Naive thymus-derived CD4-positive, alpha-beta T cell (primary cell): ENCODE data around the gene UBL7. TPM values are rescaled to one million over a fixed set of nuclear protein-coding genes. Genes with fewer than 3 reads are reported as not detected.

Source experiments
- ATAC-seq: fragments of 150-1000 bp; cut with Tn5 transposase; 2 replicates; pipeline ENCODE4 v1.10.0; 2021; ENCODE audit warnings: mild to moderate bottlenecking, moderate library complexity
- CTCF ChIA-PET: fragments of 350-600 bp; sonication (Branson Sonifier 250); formaldehyde crosslinking; loops from one replicate; lab custom pipeline; 2021; ENCODE audit warnings: antibody characterized with exemption; lab: Charles Lee
- POLR2A ChIA-PET: fragments of 350-600 bp; sonication (Branson Sonifier 250); formaldehyde crosslinking; loops from one replicate; lab custom pipeline; 2021; ENCODE audit warnings: antibody characterized with exemption, inconsistent platforms; lab: Charles Lee
- DNase-seq, 9 donors: peaks; one replicate each; pipeline versions ENCODE4 v3.0.0 to v3.0.0-alpha.2; 2020 to 2022; ENCODE audit warnings: mixed read lengths in 1 of 9
- H3K27ac ChIP-seq: one replicate; pipeline ENCODE4 v1.7.0; 2013; ENCODE audit warnings: mild to moderate bottlenecking, low read depth, low read length, moderate library complexity
- H3K27me3 ChIP-seq, 2 donors: one replicate each; pipeline ENCODE4 v1.7.0; 2013; ENCODE audit warnings: low read length in 2 of 2, mild to moderate bottlenecking in 2 of 2, moderate library complexity in 2 of 2; ENCODE audit not compliant: control insufficient read depth in 2 of 2, insufficient read depth in 2 of 2
- H3K36me3 ChIP-seq, 3 experiments: 1 replicate in 2 of 3; 2 replicates in 1 of 3; pipeline ENCODE4 v1.7.0; 2013; ENCODE audit warnings: low read length in 3 of 3, mild to moderate bottlenecking in 3 of 3, moderate library complexity in 1 of 3; ENCODE audit not compliant: insufficient read depth in 3 of 3, control insufficient read depth in 2 of 3
- H3K4me1 ChIP-seq, 2 donors: one replicate each; pipeline ENCODE4 v1.7.0; 2013; ENCODE audit warnings: low read length in 2 of 2, mild to moderate bottlenecking in 2 of 2, moderate library complexity in 1 of 2; ENCODE audit not compliant: control insufficient read depth in 2 of 2, insufficient read depth in 2 of 2
- H3K4me3 ChIP-seq: 2 replicates; pipeline ENCODE4 v1.7.0; 2013; ENCODE audit warnings: mild to moderate bottlenecking, low read length
- H3K9me3 ChIP-seq, 3 experiments: 1 replicate in 2 of 3; 2 replicates in 1 of 3; pipeline ENCODE4 v1.7.0; 2013; ENCODE audit warnings: low read length in 3 of 3; ENCODE audit not compliant: control insufficient read depth in 2 of 3
- H3K27ac Mint-ChIP-seq, 9 donors: one replicate each; pipeline ENCODE4 v1.8.0; 2020 to 2022; ENCODE audit warnings: mixed read lengths in 9 of 9, mild to moderate bottlenecking in 8 of 9, moderate library complexity in 5 of 9, inconsistent platforms in 2 of 9
- H3K27me3 Mint-ChIP-seq, 5 donors: one replicate each; pipeline ENCODE4 v1.8.0; 2021 to 2022; ENCODE audit warnings: mixed read lengths in 5 of 5, mild to moderate bottlenecking in 1 of 5
- H3K36me3 Mint-ChIP-seq, 5 donors: one replicate each; pipeline ENCODE4 v1.8.0; 2020 to 2022; ENCODE audit warnings: mixed read lengths in 5 of 5, mild to moderate bottlenecking in 3 of 5, inconsistent platforms in 1 of 5
- H3K4me1 Mint-ChIP-seq, 7 donors: one replicate each; pipeline ENCODE4 v1.8.0; 2020 to 2022; ENCODE audit warnings: mixed read lengths in 7 of 7, mild to moderate bottlenecking in 3 of 7, inconsistent platforms in 1 of 7
- H3K4me3 Mint-ChIP-seq, 10 donors: one replicate each; pipeline ENCODE4 v1.8.0; 2020 to 2022; ENCODE audit warnings: mild to moderate bottlenecking in 10 of 10, mixed read lengths in 10 of 10, moderate library complexity in 6 of 10, inconsistent platforms in 2 of 10
- H3K9me3 Mint-ChIP-seq, 11 donors: one replicate each; pipeline ENCODE4 v1.8.0; 2020 to 2022; ENCODE audit warnings: mixed read lengths in 11 of 11, mild to moderate bottlenecking in 4 of 11, inconsistent platforms in 1 of 11, moderate library complexity in 1 of 11
- intact Hi-C, 2 donors: fragments of 100-400 bp; cut with micrococcal nuclease; formaldehyde crosslinking; loops; one replicate each; pipeline ENCODE4 v1.15.1; 2023
- polyA plus RNA-seq, 2 donors: library from polyadenylated mRNA; unstranded; fragments of 300-500 nt; fragmentation: Illumina TruSeq; gene quantifications; one replicate each; pipeline ENCODE4 v1.2.3, GENCODE V29; 2021
- total RNA-seq, 6 experiments: library from RNA in 5 of 6; stranded (reverse) in 5 of 6; gene quantifications; 1 replicate in 5 of 6; 2 replicates in 1 of 6; pipeline ENCODE4 v1.2.3 and lab custom pipeline; 2021 to 2026

Gene UBL7
- total and polyA plus RNA-seq, 7 experiments from 2014 or later = 20.2 to 127 (median 44.0) TPM

GRCh38 chr15:74400313-74400860 is 60.6 kb downstream of the UBL7 start:
- H3K27ac Mint-ChIP-seq = peak overlapping the region in 6 of 9 donors; percentile 26 to 90 (median 66)
- H3K4me1 ChIP-seq = peaks cover 43 to 62% of the 10 kb centered on the region in 2 donors
- POLR2A ChIA-PET = interaction anchor here (0.7 kb wide), 1 partner anchor 9 kb away, joined by 3 read pairs; no protein-coding TSS in a partner anchor
- H3K4me3 ChIP-seq = peak overlapping the region; percentile 19
- intact Hi-C loops = loop anchor here in 1 of 2 donors (5.0 kb wide), 1 partner anchor 37 kb away; no protein-coding TSS in a partner anchor
- no peaks in the 10 kb centered on the region for H3K36me3 Mint-ChIP-seq
- no peaks in the 10 kb centered on the region for H3K27me3 ChIP-seq
- H3K36me3 ChIP-seq = no peaks in the 10 kb centered on the region
- H3K27me3 Mint-ChIP-seq = no peaks in the 10 kb centered on the region
- H3K4me3 Mint-ChIP-seq = peak overlapping the region in 9 of 10 donors; percentile 19 to 62 (median 47)
- H3K4me1 Mint-ChIP-seq = peaks cover 40 to 81% (median 57%) of the 10 kb centered on the region in 7 donors
- no peak overlapping the region for H3K27ac ChIP-seq
- H3K9me3 ChIP-seq = no peaks in the 10 kb centered on the region
- no peaks in the 10 kb centered on the region for H3K9me3 Mint-ChIP-seq
- DNase-seq = no peak
- ATAC-seq = peak; percentile 16
- CTCF ChIA-PET = interaction anchor here (1.5 kb wide), 2 partner anchors 26 to 39 kb away, joined by 3 read pairs; no protein-coding TSS in a partner anchor

- H3K27me3 Mint-ChIP-seq = no peaks in the 10 kb centered on the region
- H3K36me3 Mint-ChIP-seq = no peaks in the 10 kb centered on the region
- no peaks in the 10 kb centered on the region for H3K9me3 Mint-ChIP-seq
- DNase-seq (peak in 7 of 9 donors; percentile 14 to 67 (median 26)), ATAC-seq (no peak)
- H3K4me1 ChIP-seq = peaks cover 43 to 62% of the 10 kb centered on the region in 2 donors
- peak overlapping the region in 3 of 9 donors; percentile 12 to 85 (median 71) for H3K27ac Mint-ChIP-seq
- no peaks in the 10 kb centered on the region for H3K9me3 ChIP-seq
- H3K4me1 Mint-ChIP-seq = peaks cover 40 to 81% (median 57%) of the 10 kb centered on the region in 7 donors
- H3K36me3 ChIP-seq = no peaks in the 10 kb centered on the region
- intact Hi-C loops = loop anchor here in 1 of 2 donors (5.0 kb wide), 1 partner anchor 38 kb away; no protein-coding TSS in a partner anchor
- peak overlapping the region; percentile 19 for H3K4me3 ChIP-seq
- no peaks in the 10 kb centered on the region for H3K27me3 ChIP-seq
- H3K4me3 Mint-ChIP-seq = peak overlapping the region in 6 of 10 donors; percentile 19 to 62 (median 44)
- ChIA-PET POLR2A (interaction anchor here (0.7 kb wide), 1 partner anchor 9 kb away, joined by 3 read pairs; no protein-coding TSS in a partner anchor), CTCF (interaction anchor here (0.7 to 1.5 kb wide), 3 partner anchors 17 to 39 kb away, joined by 3 read pairs; no protein-coding TSS in a partner anchor)
- H3K27ac ChIP-seq = no peak overlapping the region
Observed at GRCh38 chr15:74399511-74400312, 61.2 kb downstream of the UBL7 start.

- Histone ChIP-seq H3K27me3 (no peaks in the 10 kb centered on the region), H3K36me3 (no peaks in the 10 kb centered on the region), H3K4me1 (peaks cover 43 to 62% of the 10 kb centered on the region in 2 donors), H3K9me3 (no peaks in the 10 kb centered on the region), H3K27ac (no peak overlapping the region), H3K4me3 (no peak overlapping the region)
- Mint-ChIP-seq H3K4me1 (peaks cover 35 to 76% (median 55%) of the 10 kb centered on the region in 7 donors), H3K9me3 (no peaks in the 10 kb centered on the region), H3K4me3 (no peak overlapping the region), H3K36me3 (no peaks in the 10 kb centered on the region), H3K27me3 (no peaks in the 10 kb centered on the region), H3K27ac (no peak overlapping the region)
- intact Hi-C loops = no loop called here
- no peak for DNase-seq
- no peak for ATAC-seq
- ChIA-PET CTCF (interaction anchor here (0.7 to 1.5 kb wide), 2 partner anchors 17 to 40 kb away, joined by 3 read pairs; no protein-coding TSS in a partner anchor), POLR2A (no interaction called here)
Observed at GRCh38 chr15:74399100-74399499, 61.9 kb downstream of the UBL7 start.

- Histone ChIP-seq H3K9me3 (no peaks in the 10 kb centered on the region), H3K4me3 (no peak overlapping the region), H3K27me3 (no peaks in the 10 kb centered on the region), H3K36me3 (no peaks in the 10 kb centered on the region), H3K4me1 (peaks cover 35 to 54% of the 10 kb centered on the region in 2 donors), H3K27ac (no peak overlapping the region)
- DNase-seq (no peak), ATAC-seq (no peak)
- ChIA-PET POLR2A (no interaction called here), CTCF (interaction anchor here (0.6 kb wide), 1 partner anchor 24 kb away, joined by 3 read pairs; no protein-coding TSS in a partner anchor)
- Mint-ChIP-seq H3K4me1 (peaks cover 28 to 71% (median 49%) of the 10 kb centered on the region in 7 donors), H3K4me3 (no peak overlapping the region), H3K27me3 (no peaks in the 10 kb centered on the region), H3K9me3 (no peaks in the 10 kb centered on the region), H3K27ac (peak overlapping the region in 1 of 9 donors; percentile 64), H3K36me3 (no peaks in the 10 kb centered on the region)
- intact Hi-C loops = no loop called here
Observed at GRCh38 chr15:74398183-74398582, 62.8 kb downstream of the UBL7 start.

- peak overlapping the region in 2 of 9 donors; percentile 4 to 85 for H3K27ac Mint-ChIP-seq
Observed at GRCh38 chr15:74397239-74398068, 63.5 kb downstream of the UBL7 start.

More at GRCh38 chr15:74397239-74398068, 63.5 kb downstream of the UBL7 start:
- Mint-ChIP-seq H3K9me3 (no peaks in the 10 kb centered on the region), H3K27me3 (no peaks in the 10 kb centered on the region), H3K36me3 (no peaks in the 10 kb centered on the region), H3K4me1 (peaks cover 20 to 64% (median 44%) of the 10 kb centered on the region in 7 donors), H3K4me3 (no peak overlapping the region)
- ATAC-seq (peak; percentile 26), DNase-seq (no peak)
- peaks cover 28 to 47% of the 10 kb centered on the region in 2 donors for H3K4me1 ChIP-seq
- no peaks in the 10 kb centered on the region for H3K27me3 ChIP-seq
- CTCF ChIA-PET = interaction anchor here (0.6 kb wide), 1 partner anchor 23 kb away, joined by 3 read pairs; no protein-coding TSS in a partner anchor
- no peaks in the 10 kb centered on the region for H3K36me3 ChIP-seq
- POLR2A ChIA-PET = no interaction called here
- intact Hi-C loops = no loop called here
- H3K27ac ChIP-seq = no peak overlapping the region
- no peaks in the 10 kb centered on the region for H3K9me3 ChIP-seq
- H3K4me3 ChIP-seq = no peak overlapping the region
